ENCODE measurements around the gene ITGAE.

- TF ChIP-seq CTCF (IDR thresholded peaks at IDR 0.05) (no peak), POLR2A (IDR thresholded peaks at IDR 0.05) (no peak)
These were observed 132.0 kb downstream of the ITGAE start for GRCh38 chr17:3669085-3669347.
